Measurements from ENCODE around the gene ULK3. TPM values are rescaled to one million over a fixed set of nuclear protein-coding genes. Genes with fewer than 3 reads are reported as not detected.

ULK3 gene
- total RNA-seq, 1 donor from 2014 or later: 58.0 TPM

- intact Hi-C loops (cut with micrococcal nuclease): no loop called here
Observed at GRCh38 chr15:74869372-74869725, 26.4 kb upstream of the ULK3 start.

DNA sequence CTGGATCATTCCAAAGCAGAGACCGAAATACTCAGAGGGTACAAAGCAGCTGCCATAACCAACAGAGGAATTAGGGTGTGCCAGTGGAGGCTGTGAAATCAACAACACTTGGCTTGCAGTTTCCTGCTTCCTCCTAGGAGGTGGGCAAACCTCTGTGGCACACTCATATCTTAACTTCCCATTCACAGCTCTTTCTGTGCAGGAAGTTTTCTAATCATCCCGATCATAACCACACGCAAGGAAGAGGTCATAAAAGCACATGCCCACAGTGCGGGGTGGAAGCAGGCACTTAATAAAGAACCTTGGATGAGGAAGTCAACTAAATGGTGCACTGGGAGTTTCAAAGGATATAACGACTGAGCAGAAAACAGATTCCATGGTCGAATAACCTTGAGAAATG, 25.1 kb upstream of the ULK3 start:
- intact Hi-C loops (cut with micrococcal nuclease): loop anchor here (1.0 kb wide), 1 partner anchor 8 kb away; no protein-coding TSS in a partner anchor

- intact Hi-C loops (cut with micrococcal nuclease): loop anchor here (1.0 kb wide), 1 partner anchor 7 kb away; no protein-coding TSS in a partner anchor
Observed at GRCh38 chr15:74867466-74868038, 24.6 kb upstream of the ULK3 start.

- intact Hi-C loops (cut with micrococcal nuclease): no loop called here
Observed at GRCh38 chr15:74866090-74866489, 23.1 kb upstream of the ULK3 start.

- intact Hi-C loops (cut with micrococcal nuclease): no loop called here
Observed at GRCh38 chr15:74865316-74865715, 22.4 kb upstream of the ULK3 start.

DNA sequence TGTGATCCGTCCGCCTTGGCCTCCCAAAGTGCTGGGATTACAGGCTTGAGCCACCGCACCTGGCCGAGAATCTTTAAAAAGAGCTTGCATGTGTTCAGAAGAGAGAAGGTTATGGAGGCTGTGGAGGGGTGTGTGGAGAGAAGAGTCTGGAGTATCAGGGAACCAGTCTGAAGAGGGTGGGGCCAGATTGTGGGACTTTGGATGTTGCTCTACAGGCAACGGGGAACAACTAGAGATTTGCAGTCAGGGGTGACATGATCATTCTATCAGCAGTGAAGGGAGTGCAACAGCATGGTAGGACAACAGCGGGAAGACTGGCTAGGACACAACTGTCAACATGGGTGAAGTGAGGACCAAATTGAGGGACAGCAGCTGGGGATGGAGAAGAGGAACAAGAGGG, 21.3 kb upstream of the ULK3 start:
- intact Hi-C loops (cut with micrococcal nuclease): no loop called here

- intact Hi-C loops (cut with micrococcal nuclease): no loop called here
Observed at GRCh38 chr15:74863239-74864056, 20.5 kb upstream of the ULK3 start.

DNA sequence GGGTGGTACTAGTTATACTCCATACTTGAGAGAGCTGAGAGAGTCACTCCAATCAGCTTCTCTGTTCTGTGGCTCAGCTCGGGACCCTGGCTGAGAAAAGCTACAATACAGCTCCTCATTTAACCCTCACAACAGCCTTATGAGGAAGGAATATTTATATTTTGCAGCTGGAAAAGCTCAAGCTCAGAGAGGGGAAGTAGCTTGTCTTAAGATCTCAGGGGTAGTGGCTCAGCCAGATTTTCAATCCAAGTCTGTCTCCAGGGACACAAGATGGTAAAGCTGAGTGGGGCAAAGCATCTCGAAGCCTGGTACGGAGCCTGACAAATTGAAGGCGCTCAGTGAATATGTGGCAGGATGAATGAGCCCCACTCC, 15.4 kb upstream of the ULK3 start:
- intact Hi-C loops (cut with micrococcal nuclease): no loop called here

DNA sequence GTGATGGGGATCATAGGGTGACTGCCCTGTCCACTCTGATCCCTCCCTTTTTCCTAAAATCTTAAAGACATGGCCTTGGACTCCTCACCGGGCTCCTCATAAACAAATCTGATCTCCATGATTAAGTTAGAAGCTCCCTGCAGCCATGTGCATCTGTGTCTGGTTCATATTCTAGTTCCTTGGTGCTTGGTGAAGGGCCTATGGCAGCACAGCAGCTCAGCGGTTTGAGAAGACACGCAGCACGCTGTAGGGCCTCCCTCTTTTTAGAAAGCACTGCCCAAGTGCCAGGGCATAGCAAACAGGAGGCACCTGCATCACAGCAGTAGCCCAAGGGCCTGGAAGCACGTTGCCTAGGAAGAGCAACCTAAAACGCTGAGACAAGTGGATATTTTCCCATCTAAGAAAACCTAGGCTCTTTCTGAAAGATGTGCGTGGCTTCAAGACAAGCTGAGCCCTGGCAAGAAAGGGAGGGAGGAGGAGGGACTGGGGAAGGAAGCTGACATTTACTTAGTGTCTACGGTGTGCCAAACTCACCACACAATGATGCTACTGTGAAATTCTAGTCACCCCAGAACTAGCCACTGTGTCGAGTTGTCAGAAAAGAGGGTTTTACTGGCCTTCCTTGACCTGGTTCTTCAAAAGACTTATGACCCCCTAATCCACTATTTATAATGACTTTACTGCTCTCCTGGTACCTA, 14.9 kb upstream of the ULK3 start:
- intact Hi-C loops (cut with micrococcal nuclease): no loop called here

- intact Hi-C loops (cut with micrococcal nuclease): no loop called here
Observed at GRCh38 chr15:74857082-74857655, 14.2 kb upstream of the ULK3 start.

GRCh38 chr15:74856537-74856936, 13.6 kb upstream of the ULK3 start:
- intact Hi-C loops (cut with micrococcal nuclease): no loop called here

DNA sequence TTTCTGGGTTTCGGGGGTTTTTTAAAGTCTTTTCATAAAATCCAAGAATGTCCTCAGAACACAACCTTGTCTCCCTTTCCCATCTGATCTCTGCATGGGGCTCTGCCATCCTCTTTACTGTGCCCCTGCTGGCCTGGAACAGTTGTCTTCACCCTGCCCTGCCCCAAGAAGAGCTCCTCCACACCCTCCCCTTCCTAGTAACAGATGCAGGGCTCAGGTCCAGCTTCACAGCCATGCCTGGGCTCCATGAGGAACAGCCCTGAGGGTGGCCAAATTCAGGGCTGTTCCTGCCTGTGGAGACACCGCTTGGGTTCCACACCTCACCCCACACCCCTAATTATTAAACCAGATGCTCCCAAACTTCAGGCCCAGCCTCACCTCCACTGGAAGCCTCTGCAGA, 12.9 kb upstream of the ULK3 start:
- intact Hi-C loops (cut with micrococcal nuclease): no loop called here

DNA sequence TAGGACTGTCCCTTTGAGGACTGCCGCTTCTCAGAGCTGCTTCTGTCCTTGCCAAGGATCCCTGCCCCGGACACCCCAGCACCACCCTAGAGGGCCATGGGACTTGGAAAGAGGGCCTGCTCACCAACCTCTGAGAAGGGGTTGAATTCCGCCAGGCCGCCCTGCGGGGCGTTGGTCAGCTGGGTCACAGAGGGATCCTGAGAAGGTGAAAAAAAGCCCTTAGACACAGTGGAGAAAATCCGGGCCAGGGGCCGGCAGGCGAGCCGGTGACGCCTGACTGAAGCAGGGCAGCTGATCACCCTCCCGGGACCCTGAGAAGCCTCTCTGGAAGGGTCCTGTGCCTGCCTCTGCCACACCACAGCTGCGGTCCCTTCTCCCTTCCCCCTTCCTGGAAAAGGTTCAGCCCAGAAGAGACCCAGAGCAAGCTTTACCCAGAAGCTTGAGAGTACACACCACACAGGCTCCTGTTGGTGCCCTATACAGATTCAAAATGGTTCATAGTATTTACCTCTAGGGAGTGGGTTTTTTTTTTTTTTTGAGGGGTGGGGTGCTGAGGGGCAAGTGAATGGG, 11.6 kb upstream of the ULK3 start:
- intact Hi-C loops (cut with micrococcal nuclease): no loop called here

- intact Hi-C loops (cut with micrococcal nuclease): no loop called here
Observed at GRCh38 chr15:74851960-74852359, 9.0 kb upstream of the ULK3 start.

DNA sequence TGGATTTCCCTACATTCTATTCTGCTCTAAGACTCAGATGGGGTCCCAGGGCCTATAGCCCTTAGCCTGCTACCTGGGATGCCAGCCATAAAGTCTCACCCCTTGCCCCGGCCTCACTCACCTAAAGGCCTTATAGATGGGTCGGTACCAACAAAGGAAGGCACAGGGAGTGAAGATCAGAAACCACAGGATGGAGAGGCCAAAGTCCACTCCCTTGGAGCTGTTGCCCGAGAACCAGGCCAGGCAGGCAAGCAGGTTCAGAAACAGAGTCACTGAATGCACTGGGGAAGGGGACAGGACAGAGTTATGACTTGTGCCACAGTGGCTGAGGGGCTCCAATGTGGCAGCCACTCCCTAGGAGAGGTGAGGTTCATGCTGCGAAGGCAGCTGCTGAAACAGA, 7.4 kb upstream of the ULK3 start:
- intact Hi-C loops (cut with micrococcal nuclease): no loop called here

DNA sequence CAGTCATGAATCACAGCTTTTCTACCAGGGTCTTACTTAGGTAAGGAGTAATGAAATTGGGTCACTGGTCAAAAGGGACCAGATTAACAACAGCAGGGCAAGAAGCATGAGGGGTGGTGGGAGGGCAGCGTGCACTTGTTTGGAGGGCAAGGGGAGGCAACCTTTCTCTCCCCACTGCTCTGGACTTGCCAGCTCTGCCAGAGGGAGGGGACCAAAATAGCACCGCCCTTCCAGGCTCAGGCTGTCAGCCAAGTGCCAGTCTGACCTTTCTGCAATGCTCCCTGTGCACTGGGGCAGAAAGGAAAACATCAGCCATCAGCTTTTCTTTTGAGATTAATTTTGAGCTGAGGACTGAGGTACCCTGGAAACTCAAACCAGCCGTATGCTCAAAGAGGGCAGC, 4.5 kb upstream of the ULK3 start:
- intact Hi-C loops (cut with micrococcal nuclease): no loop called here

GRCh38 chr15:74845581-74845980, 2.6 kb upstream of the ULK3 start:
- intact Hi-C loops (cut with micrococcal nuclease): loop anchor here (1.0 kb wide), 2 partner anchors 25 to 56 kb away; no protein-coding TSS in a partner anchor

GRCh38 chr15:74845208-74845568, 2.2 kb upstream of the ULK3 start:
- intact Hi-C loops (cut with micrococcal nuclease): loop anchor here (1.0 kb wide), 2 partner anchors 25 to 56 kb away; no protein-coding TSS in a partner anchor

DNA sequence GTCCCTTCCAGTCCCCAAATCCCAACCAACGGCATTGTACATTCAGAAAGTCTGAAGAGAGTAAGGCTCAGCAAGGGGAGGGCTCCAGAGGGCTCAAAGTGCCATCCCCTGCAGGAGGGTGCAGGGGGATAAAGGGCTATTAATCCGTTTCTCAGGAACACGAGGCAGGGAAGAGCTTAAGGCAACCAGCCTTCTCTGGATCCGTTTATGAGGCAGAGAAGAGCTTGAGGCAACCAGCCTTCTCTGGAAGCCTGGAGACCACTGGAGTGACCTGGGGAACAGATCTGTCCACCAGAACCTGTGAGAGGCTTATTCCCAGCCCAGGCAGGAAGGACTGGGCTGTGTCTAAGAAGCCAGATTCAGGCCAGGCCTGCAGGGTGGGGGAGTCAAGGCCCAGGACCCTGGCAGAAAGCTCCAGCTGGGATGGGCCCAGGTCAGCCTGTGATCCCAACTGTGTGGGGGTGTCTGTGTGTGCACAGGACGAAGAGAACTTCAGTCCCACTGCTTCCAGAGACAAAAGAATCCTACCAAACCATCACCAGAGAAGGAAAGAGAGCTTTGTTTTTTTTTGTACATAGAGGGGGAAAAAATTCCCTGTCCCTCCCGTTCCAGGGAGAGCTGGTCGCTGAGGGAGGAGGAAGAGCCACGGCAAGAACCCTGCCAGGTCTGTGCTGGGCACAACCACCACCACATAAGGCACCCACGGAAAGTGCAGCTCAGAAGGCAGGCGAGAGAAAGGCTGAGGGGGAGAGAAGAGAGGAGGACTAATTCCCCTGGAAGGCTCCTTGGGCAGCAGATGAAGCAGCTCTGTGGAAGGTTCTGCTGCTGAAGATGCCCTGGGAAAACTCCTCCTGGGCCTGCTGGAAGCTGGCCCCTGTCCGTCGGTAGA, 1.6 kb upstream of the ULK3 start:
- intact Hi-C loops (cut with micrococcal nuclease): loop anchor here (1.0 kb wide), 2 partner anchors 26 to 57 kb away; no protein-coding TSS in a partner anchor

DNA sequence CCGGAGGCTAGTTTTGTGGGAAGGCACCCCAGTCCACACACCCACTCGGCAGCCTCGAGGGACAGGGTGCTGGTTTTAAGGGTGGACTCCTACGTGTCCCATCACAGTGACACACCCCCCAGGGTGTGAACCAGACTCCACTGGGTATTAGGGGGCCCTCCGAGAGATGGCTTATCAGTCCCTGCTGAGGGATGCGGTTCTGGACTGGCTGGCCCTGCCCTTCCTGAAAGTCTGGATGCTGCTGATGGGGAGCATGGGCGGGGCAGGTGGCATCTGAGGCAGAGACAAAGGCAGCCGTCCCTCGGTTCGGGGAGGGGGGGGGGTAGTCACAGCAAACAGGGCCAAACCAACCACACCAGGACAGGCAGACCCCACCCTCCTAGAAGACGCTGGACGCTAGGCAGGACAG, 939 bp upstream of the ULK3 start:
- intact Hi-C loops (cut with micrococcal nuclease): loop anchor here (1.0 to 2.0 kb wide), 10 partner anchors 29 to 609 kb away; partner anchors contain the start of genes ARID3B, COX5A, FAM219B and PPCDC

All from T-helper 1 cell treated with Interleukin-12 subunit alpha and Interleukin-12 subunit beta and Interleukin-4 antibody, amounts not matched to agents 30 ng/mL and 1 ng/mL, for 36 hours (primary cell).